ENCODE measurements around the gene TBX18.

TBX18 gene

GRCh38 chr6:84665401-84665800 lies 99.0 kb downstream of the TBX18 start:
- no peak for TF ChIP-seq EGR1 (IDR thresholded peaks at IDR 0.05)
- TF ChIP-seq, protein P1, sequence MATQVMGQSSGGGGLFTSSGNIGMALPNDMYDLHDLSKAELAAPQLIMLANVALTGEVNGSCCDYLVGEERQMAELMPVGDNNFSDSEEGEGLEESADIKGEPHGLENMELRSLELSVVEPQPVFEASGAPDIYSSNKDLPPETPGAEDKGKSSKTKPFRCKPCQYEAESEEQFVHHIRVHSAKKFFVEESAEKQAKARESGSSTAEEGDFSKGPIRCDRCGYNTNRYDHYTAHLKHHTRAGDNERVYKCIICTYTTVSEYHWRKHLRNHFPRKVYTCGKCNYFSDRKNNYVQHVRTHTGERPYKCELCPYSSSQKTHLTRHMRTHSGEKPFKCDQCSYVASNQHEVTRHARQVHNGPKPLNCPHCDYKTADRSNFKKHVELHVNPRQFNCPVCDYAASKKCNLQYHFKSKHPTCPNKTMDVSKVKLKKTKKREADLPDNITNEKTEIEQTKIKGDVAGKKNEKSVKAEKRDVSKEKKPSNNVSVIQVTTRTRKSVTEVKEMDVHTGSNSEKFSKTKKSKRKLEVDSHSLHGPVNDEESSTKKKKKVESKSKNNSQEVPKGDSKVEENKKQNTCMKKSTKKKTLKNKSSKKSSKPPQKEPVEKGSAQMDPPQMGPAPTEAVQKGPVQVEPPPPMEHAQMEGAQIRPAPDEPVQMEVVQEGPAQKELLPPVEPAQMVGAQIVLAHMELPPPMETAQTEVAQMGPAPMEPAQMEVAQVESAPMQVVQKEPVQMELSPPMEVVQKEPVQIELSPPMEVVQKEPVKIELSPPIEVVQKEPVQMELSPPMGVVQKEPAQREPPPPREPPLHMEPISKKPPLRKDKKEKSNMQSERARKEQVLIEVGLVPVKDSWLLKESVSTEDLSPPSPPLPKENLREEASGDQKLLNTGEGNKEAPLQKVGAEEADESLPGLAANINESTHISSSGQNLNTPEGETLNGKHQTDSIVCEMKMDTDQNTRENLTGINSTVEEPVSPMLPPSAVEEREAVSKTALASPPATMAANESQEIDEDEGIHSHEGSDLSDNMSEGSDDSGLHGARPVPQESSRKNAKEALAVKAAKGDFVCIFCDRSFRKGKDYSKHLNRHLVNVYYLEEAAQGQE (IDR thresholded peaks at IDR 0.05; ENCODE audit: low read depth): no peak
- TF ChIP-seq RAD21 (IDR thresholded peaks at IDR 0.05; ENCODE audit: low read depth): no peak
- no peak for TF ChIP-seq TCF12 (IDR thresholded peaks at IDR 0.05; ENCODE audit: low read depth)
- TF ChIP-seq, protein P2, sequence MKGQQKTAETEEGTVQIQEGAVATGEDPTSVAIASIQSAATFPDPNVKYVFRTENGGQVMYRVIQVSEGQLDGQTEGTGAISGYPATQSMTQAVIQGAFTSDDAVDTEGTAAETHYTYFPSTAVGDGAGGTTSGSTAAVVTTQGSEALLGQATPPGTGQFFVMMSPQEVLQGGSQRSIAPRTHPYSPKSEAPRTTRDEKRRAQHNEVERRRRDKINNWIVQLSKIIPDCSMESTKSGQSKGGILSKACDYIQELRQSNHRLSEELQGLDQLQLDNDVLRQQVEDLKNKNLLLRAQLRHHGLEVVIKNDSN (IDR thresholded peaks at IDR 0.05): no peak
- no peak for TF ChIP-seq FOXM1 (IDR thresholded peaks at IDR 0.05; ENCODE audit: borderline replicate concordance, low read depth)
- TF ChIP-seq CEBPB (IDR thresholded peaks at IDR 0.05): no peak
- TF ChIP-seq EP300 (IDR thresholded peaks at IDR 0.05; ENCODE audit: borderline replicate concordance): no peak
- no peak for TF ChIP-seq YY1 (IDR thresholded peaks at IDR 0.05; ENCODE audit: low read depth)
- TF ChIP-seq MAX (IDR thresholded peaks at IDR 0.05): no peak

DNA sequence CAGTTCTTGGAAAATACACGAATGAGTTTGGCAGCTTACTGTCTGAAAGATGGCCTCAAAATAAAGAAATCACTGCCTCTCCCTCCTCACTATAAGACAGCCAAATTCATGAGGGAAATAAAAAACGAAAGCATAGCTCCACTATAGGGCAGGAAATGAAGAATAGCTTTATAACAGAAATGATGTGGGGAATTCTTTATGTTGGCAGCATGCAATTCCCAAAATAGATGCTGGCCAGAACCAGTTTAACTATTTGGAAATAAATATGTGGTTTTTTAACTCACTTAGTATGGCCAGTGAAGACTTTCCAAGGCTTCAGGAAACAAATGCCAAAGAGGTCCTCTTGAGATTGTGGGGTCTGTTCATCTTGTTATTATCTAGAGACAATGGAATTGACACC lies 100.5 kb downstream of the TBX18 start:
- TF ChIP-seq TAF1 (IDR thresholded peaks at IDR 0.05; ENCODE audit: low read depth): no peak
- TF ChIP-seq NFIC (IDR thresholded peaks at IDR 0.05): no peak
- TF ChIP-seq FOXM1 (IDR thresholded peaks at IDR 0.05; ENCODE audit: borderline replicate concordance, low read depth): no peak
- no peak for TF ChIP-seq CEBPB (IDR thresholded peaks at IDR 0.05)
- TF ChIP-seq TEAD4 (IDR thresholded peaks at IDR 0.05): no peak
- TF ChIP-seq YY1 (IDR thresholded peaks at IDR 0.05; ENCODE audit: low read depth): no peak
- no peak for TF ChIP-seq TCF12 (IDR thresholded peaks at IDR 0.05; ENCODE audit: low read depth)
- TF ChIP-seq, protein P2 (IDR thresholded peaks at IDR 0.05): no peak
- TF ChIP-seq RAD21 (IDR thresholded peaks at IDR 0.05; ENCODE audit: low read depth): no peak
- TF ChIP-seq ZBTB7A (IDR thresholded peaks at IDR 0.05; ENCODE audit: low read depth): no peak
- no peak for TF ChIP-seq EP300 (IDR thresholded peaks at IDR 0.05; ENCODE audit: borderline replicate concordance)
- TF ChIP-seq, protein P1 (IDR thresholded peaks at IDR 0.05; ENCODE audit: low read depth): no peak
- no peak for TF ChIP-seq MAX (IDR thresholded peaks at IDR 0.05)
- TF ChIP-seq EGR1 (IDR thresholded peaks at IDR 0.05): no peak
- TF ChIP-seq CREB1 (IDR thresholded peaks at IDR 0.05; ENCODE audit: low read depth): no peak

DNA sequence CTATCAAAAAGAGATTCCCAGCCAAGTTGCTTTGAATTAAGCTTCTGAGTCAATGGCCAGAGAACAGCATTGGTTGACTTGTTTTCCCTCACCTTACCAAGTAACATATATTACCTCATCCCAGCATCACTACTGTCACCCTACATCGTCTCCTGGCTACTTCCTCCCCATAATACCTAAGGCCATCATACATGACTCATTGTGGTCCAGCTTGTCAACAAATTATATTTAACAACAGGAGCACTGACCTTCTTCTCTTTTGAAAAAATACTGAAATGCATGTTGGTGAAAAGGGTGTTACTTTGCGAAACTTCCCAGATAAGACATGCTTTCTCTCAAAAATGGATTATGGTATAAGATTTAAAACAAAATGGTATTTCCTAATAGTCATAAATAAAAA lies 106.9 kb downstream of the TBX18 start:
- TF ChIP-seq TCF12 (IDR thresholded peaks at IDR 0.05; ENCODE audit: low read depth) (no peak), RAD21 (IDR thresholded peaks at IDR 0.05; ENCODE audit: low read depth) (no peak), MAX (IDR thresholded peaks at IDR 0.05) (no peak), ZBTB7A (IDR thresholded peaks at IDR 0.05; ENCODE audit: low read depth) (no peak), CREB1 (IDR thresholded peaks at IDR 0.05; ENCODE audit: low read depth) (no peak), EGR1 (IDR thresholded peaks at IDR 0.05) (no peak), YY1 (IDR thresholded peaks at IDR 0.05; ENCODE audit: low read depth) (no peak), NFIC (IDR thresholded peaks at IDR 0.05) (no peak), TEAD4 (IDR thresholded peaks at IDR 0.05) (no peak), FOXM1 (IDR thresholded peaks at IDR 0.05; ENCODE audit: borderline replicate concordance, low read depth) (no peak), EP300 (IDR thresholded peaks at IDR 0.05; ENCODE audit: borderline replicate concordance) (no peak), CEBPB (IDR thresholded peaks at IDR 0.05) (no peak), TAF1 (IDR thresholded peaks at IDR 0.05; ENCODE audit: low read depth) (no peak)
- TF ChIP-seq, protein P2 (IDR thresholded peaks at IDR 0.05): no peak
- TF ChIP-seq, protein P1 (IDR thresholded peaks at IDR 0.05; ENCODE audit: low read depth): no peak

- TF ChIP-seq TCF12 (IDR thresholded peaks at IDR 0.05; ENCODE audit: low read depth) (no peak), TEAD4 (IDR thresholded peaks at IDR 0.05) (no peak), EP300 (IDR thresholded peaks at IDR 0.05; ENCODE audit: borderline replicate concordance) (no peak), FOXM1 (IDR thresholded peaks at IDR 0.05; ENCODE audit: borderline replicate concordance, low read depth) (no peak), NFIC (IDR thresholded peaks at IDR 0.05) (no peak), TAF1 (IDR thresholded peaks at IDR 0.05; ENCODE audit: low read depth) (no peak), CREB1 (IDR thresholded peaks at IDR 0.05; ENCODE audit: low read depth) (no peak), MAX (IDR thresholded peaks at IDR 0.05) (no peak), EGR1 (IDR thresholded peaks at IDR 0.05) (no peak), CEBPB (IDR thresholded peaks at IDR 0.05) (no peak)
- TF ChIP-seq, protein P2 (IDR thresholded peaks at IDR 0.05): no peak
Observed at GRCh38 chr6:84657025-84657424, 107.4 kb downstream of the TBX18 start.
